IPS-NIHi7 (cell line): ENCODE results near the gene LHX3.
"Not testable (repeated sequence)": the region's sequence is repeated elsewhere in the genome, so short reads cannot be mapped to it uniquely, and the experiment has no call there.

Experiments
- DNase-seq: peaks from one replicate; pipeline ENCODE4 v3.0.0; 2012; ENCODE audit warnings: mixed read lengths; ENCODE audit errors: extremely low spot score

LHX3 gene

DNA sequence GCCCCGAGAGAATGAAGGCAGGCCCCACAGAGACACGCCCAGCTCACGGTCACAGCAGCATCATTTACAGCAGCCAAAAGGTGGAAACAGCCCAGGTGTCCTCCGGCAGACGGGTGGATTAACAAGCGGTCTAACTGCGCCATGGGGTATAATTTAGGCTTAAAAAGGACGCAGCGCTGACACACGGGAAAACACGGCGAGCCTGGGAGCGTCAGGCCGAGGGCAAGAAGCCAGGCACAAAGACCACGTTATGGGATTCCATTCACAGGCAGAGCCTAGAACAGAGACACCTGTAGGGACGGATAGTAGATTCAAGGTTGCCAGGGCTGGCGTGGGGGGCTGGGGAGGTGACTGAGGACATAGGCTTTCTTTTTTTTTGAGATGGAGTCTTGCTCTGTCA is 49.4 kb downstream of the LHX3 start:
- DNase-seq: no peak

DNA sequence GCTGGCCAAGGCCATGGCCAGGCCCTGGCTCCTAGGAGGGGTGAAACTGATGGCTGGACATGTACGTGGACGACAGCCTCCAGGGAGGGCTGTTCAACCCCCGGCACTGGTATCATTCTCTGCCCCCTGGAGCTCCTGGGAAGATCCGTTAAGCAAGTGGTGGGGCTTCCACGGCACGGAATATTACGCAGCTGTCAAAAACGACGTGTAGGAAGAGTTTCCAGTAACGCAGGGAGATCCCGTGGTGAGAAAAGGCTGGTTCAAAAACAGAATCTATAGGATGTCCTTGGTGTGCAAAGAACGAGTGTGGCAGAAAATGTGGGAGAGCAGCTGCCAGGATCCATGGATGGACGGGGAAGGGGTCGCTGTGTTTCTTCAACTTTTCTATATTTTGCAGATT is 50.0 kb downstream of the LHX3 start:
- no peak for DNase-seq

DNA sequence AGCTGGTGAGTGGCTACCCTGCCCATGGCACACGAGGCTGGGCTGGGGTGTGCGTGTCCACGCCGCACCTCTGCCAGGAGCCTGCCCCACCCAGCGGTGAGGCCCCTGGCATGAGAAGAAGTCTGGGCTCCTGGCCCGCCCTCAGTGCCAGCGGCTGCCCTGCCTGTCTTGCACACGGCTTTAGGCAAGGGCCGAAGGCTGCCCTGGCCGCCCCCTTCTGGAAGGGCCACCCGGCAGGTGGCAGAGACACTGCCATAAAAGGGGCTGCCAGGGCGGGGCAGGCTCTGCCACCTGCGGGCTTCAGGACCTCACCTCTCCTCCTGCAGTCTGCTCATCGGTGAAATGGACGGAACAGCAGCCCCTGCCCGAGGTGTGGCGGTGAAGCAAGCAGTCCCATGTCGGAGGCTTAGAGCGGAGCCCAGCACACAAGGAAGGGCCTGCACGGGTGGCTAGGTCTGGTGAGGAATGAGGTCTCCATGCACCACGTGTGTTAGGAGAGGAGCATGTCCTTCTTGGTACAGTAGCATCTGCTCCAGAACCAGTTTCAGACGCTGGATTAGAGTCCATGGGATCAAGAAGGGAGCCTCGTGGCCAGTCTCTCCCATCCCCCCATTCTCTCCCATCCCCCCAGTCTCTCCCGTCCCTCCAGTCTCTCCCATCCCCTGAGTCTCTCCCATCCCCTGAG is 51.4 kb downstream of the LHX3 start:
- no peak for DNase-seq

DNA sequence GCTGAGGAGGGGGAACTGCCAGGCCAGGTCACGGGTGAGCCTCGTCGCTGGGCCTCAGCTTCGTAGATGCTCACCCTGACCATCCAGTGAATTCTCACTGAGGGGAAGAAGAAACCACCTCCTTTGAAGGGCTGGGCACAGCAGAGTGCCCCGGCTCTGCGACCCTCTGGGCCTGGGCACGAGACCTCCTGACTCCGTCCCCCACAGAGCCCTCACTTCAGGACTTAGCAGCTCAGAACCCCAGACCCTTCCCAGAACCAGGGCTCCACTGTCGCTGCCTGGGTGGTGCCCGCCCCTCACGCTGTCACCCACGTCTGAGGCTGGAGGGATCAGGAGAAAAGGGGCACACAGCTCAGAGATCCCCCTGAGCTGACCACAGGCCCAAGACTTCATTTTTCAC is 52.0 kb downstream of the LHX3 start:
- no peak for DNase-seq

DNA sequence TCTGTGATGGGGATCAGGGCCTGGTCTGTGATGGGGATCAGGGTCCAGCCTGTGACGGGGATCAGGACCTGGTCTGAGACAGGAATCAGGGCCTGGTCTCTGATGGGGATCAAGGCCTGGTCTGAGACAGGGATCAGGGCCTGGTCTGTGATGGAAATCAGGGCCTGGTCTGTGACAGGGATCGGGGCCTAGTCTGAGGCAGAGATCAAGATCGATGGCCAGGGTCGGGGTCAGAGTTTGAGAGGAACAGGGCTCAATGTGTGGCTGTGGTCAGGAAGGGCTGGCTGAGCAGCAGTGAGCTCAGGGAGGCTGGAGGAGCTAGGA is 52.4 kb downstream of the LHX3 start:
- DNase-seq: no peak

- DNase-seq: no peak
Measured at GRCh38 chr9:136151848-136152542, 52.9 kb downstream of the LHX3 start.

DNA sequence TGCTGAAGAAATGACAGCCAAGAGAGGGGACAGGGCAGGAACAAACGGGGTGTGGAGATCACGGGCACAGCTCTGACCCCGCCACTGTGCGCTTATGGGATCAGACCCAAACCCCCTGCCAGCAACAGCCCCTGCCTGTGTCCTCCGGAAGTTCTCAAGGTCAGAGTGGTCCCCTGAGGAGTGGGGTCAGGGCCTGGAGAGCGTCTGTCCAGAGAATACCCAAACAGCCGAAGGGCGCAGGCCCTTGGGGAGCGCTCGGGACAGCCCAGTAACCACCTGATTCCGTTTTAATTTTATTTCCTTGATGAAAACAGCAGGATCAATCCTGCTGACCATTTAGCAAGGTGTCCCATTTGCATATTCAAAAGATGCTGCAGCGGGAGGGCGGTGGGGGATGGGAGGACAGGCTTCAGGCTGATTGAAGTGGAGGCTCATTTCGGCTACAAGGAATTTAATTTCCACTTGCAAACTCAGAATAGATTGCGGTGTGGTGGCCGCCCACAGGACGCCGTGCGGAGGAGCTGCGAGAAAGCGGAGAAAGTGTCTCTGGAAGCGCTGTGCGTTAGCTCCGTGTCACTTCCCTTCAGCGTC is 53.6 kb downstream of the LHX3 start:
- DNase-seq: no peak

- not testable (repeated sequence) for DNase-seq
Measured at GRCh38 chr9:136150664-136151213, 54.2 kb downstream of the LHX3 start.

GRCh38 chr9:136149853-136150252 is 55.1 kb downstream of the LHX3 start:
- DNase-seq: no peak

DNA sequence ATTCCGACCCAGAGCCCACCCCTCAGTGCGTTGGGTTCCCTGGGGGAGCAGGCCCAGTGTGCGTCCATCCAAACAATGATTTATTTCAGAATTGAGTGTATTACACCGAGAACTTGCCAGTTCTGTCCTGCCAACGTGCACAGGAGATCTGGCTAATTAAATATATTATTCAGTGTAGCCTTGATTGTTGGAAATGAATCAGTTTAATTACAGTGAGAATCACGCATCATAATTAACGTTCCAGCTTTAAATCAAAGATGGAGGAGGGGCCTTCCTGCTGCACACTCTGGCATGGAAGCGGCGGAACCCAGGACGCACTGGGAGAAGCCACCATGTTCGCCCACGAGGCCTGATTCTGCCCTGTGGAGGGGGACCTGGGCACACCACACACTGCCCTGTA is 55.6 kb downstream of the LHX3 start:
- DNase-seq: no peak

- no peak for DNase-seq
Measured at GRCh38 chr9:136148766-136149165, 56.2 kb downstream of the LHX3 start.

- no peak for DNase-seq
Measured at GRCh38 chr9:136147890-136148714, 56.8 kb downstream of the LHX3 start.

GRCh38 chr9:136147038-136147889 is 57.7 kb downstream of the LHX3 start:
- no peak for DNase-seq
